Upper lobe of left lung (tissue), 6 donors: ENCODE results near the gene TNFRSF9. TPM values are rescaled to one million over a fixed set of nuclear protein-coding genes. Genes with fewer than 3 reads are reported as not detected.

ENCODE experiments used
- ATAC-seq, 2 donors: fragments of 200-7000 bp; cut with Tn5 transposase; one replicate each; pipeline ENCODE4 v1.9.1; 2022; ENCODE audit warnings: mild to moderate bottlenecking in 2 of 2, moderate library complexity in 2 of 2; ENCODE audit not compliant: low FRiP score in 2 of 2
- DNase-seq, 2 donors: peaks; one replicate each; pipeline ENCODE4 v3.0.0-alpha.2; 2019 to 2020
- H3K27ac ChIP-seq, 4 donors: fragments of 200-600 bp; sonication (generic); one replicate each; pipeline ENCODE4 v1.5.1; 2016 to 2019
- H3K27me3 ChIP-seq, 4 donors: fragments of 200-600 bp; sonication (generic); one replicate each; pipeline ENCODE4 v1.5.1; 2017 to 2019
- H3K36me3 ChIP-seq, 4 donors: fragments of 200-600 bp; sonication (generic); one replicate each; pipeline ENCODE4 v1.5.1; 2016 to 2019
- H3K4me1 ChIP-seq, 4 donors: fragments of 200-600 bp; sonication (generic); one replicate each; pipeline ENCODE4 v1.5.1; 2018 to 2019
- H3K4me3 ChIP-seq, 4 donors: fragments of 200-600 bp; sonication (generic); one replicate each; pipeline ENCODE4 v1.5.1; 2017 to 2019; ENCODE audit warnings: mild to moderate bottlenecking in 2 of 4, moderate library complexity in 1 of 4
- H3K9me3 ChIP-seq, 4 donors: fragments of 200-600 bp; sonication (generic); one replicate each; pipeline ENCODE4 v1.5.1; 2018 to 2019
- EP300 ChIP-seq, 4 donors: sonication (generic); formaldehyde crosslinking; IDR thresholded peaks; one replicate each; pipeline ENCODE4 v1.5.1; 2017; ENCODE audit warnings: antibody characterized with exemption in 4 of 4, control low read depth in 2 of 4
- POLR2A ChIP-seq, 4 donors: fragments of 450-650 bp; IDR thresholded peaks; one replicate each; pipeline ENCODE4 v1.5.1; 2016 to 2017; ENCODE audit warnings: antibody characterized with exemption in 4 of 4, mild to moderate bottlenecking in 2 of 4
- POLR2AphosphoS5 ChIP-seq, 2 donors: sonication (generic); formaldehyde crosslinking; IDR thresholded peaks; one replicate each; pipeline ENCODE4 v1.5.1; 2017; ENCODE audit warnings: antibody characterized with exemption in 2 of 2
- WGBS, 2 donors: methylation state at CpG; one replicate each; pipeline ENCODE4 v1.1.5; 2017 to 2018; 5-methylcytosine and 5-hydroxymethylcytosine counted together
- total RNA-seq, 6 donors: library from RNA; depleted of rRNA in 4 of 6; stranded (reverse); fragments of >200 nt in 4 of 6; gene quantifications; one replicate each; pipeline versions ENCODE4 v1.1.0 to v1.2.1, GENCODE V29; 2016 to 2021
- TF ChIP-seq, protein P1 (sequence below), 6 experiments: fragments of 450-650 bp in 4 of 6; fragments of 200-600 bp in 2 of 6; sonication (generic) in 2 of 6; IDR thresholded peaks; one replicate each; pipeline ENCODE4 v1.5.1; 2016 to 2019; ENCODE audit warnings: antibody characterized with exemption in 6 of 6
- donor health status: DM: no; HTN: no; CAD: no; lungs with moderate emphysema.
- donor health status: DM: no; HTN: yes; CAD: no; lungs with severe emphysema.

TNFRSF9 gene
- total RNA-seq, 6 donors from 2014 or later = 0.11 to 1.5 (median 0.61) TPM; not detected in 1

DNA sequence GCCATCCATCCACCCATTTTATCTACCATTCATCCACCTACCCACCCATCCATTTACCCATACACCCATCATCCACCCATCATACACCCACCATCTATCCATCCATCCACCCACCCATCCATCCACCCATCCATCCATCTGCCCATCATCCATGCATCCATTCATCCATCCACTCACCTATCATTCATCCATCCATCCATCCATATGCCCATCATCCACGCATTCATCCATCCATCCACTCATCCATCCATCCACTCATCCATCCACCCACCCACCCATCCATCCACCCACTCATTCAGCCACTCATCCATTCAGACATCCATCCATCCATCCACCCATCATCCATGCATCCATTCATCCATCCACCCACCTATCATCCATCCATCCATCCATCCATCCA, 55.9 kb downstream of the TNFRSF9 start:
- WGBS, 2 donors = 53 to 91% methylated on average over 1 of the region's 1 CpG
- TF ChIP-seq, protein P1, sequence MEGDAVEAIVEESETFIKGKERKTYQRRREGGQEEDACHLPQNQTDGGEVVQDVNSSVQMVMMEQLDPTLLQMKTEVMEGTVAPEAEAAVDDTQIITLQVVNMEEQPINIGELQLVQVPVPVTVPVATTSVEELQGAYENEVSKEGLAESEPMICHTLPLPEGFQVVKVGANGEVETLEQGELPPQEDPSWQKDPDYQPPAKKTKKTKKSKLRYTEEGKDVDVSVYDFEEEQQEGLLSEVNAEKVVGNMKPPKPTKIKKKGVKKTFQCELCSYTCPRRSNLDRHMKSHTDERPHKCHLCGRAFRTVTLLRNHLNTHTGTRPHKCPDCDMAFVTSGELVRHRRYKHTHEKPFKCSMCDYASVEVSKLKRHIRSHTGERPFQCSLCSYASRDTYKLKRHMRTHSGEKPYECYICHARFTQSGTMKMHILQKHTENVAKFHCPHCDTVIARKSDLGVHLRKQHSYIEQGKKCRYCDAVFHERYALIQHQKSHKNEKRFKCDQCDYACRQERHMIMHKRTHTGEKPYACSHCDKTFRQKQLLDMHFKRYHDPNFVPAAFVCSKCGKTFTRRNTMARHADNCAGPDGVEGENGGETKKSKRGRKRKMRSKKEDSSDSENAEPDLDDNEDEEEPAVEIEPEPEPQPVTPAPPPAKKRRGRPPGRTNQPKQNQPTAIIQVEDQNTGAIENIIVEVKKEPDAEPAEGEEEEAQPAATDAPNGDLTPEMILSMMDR (IDR thresholded peaks at IDR 0.05) = no peak
- TF ChIP-seq POLR2A (IDR thresholded peaks at IDR 0.05) = no peak
- no peak for TF ChIP-seq EP300 (IDR thresholded peaks at IDR 0.05)
- no peak for TF ChIP-seq POLR2AphosphoS5 (IDR thresholded peaks at IDR 0.05)
- DNase-seq = no peak
- H3K36me3 ChIP-seq = no peaks in the 10 kb centered on the region
- H3K27ac ChIP-seq = no peak overlapping the region
- H3K4me3 ChIP-seq = no peak overlapping the region
- ATAC-seq = no peak
- H3K27me3 ChIP-seq = no peaks in the 10 kb centered on the region
- H3K9me3 ChIP-seq = no peaks in the 10 kb centered on the region
- H3K4me1 ChIP-seq = no peaks in the 10 kb centered on the region

DNA sequence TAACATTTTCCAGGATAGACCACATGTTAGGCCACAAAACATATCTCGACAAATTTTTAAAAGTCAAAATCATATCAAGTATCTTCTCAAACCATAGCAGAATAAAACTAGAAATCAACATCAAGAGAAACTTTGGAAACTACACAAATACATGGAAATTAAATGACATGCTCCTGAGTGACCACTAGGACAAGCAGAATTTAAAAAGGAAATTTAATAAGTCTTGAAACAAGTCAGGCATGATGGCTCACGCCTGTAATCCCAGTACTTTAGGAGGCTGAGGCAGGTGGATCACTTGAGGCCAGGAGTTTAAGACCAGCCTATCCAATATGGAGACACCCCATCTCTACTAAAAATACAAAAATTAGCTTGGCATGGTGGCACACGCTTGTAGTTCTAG, 61.4 kb downstream of the TNFRSF9 start:
- ATAC-seq (no peak), DNase-seq (no peak)
- Histone ChIP-seq H3K27ac (no peak overlapping the region), H3K4me1 (no peaks in the 10 kb centered on the region), H3K27me3 (no peaks in the 10 kb centered on the region), H3K4me3 (no peak overlapping the region), H3K9me3 (peaks cover 0 to 4% (median 2%) of the 10 kb centered on the region in 4 donors), H3K36me3 (no peaks in the 10 kb centered on the region)
- no peak for TF ChIP-seq POLR2A (IDR thresholded peaks at IDR 0.05)
- TF ChIP-seq, protein P1 (IDR thresholded peaks at IDR 0.05) = no peak
- no peak for TF ChIP-seq POLR2AphosphoS5 (IDR thresholded peaks at IDR 0.05)
- TF ChIP-seq EP300 (IDR thresholded peaks at IDR 0.05) = no peak
- WGBS, 2 donors = 88 to 91% methylated on average over 3 of the region's 3 CpGs

DNA sequence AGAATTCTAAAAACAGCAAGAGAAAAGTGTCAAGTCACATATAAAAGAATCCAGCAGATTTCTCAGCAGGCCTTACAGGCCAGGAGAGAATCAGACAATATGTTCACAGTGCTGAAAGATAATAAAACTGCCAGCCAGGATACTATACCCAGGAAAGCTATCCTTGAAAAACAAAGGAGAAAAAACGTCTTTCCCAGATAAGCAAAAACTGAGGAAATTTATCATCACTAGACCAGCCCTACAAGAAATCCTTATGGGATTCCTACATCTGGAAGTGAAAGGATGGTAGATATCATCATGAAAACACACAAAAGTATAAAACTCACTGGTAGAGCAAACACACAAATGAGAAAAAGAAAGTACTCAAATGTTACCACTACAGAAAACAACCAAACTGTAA, 62.6 kb downstream of the TNFRSF9 start:
- Histone ChIP-seq H3K4me3 (no peak overlapping the region), H3K9me3 (peaks cover 0 to 4% (median 2%) of the 10 kb centered on the region in 4 donors), H3K27me3 (no peaks in the 10 kb centered on the region), H3K36me3 (no peaks in the 10 kb centered on the region), H3K27ac (no peak overlapping the region), H3K4me1 (no peaks in the 10 kb centered on the region)
- ATAC-seq = no peak
- TF ChIP-seq, protein P1 (IDR thresholded peaks at IDR 0.05) = no peak
- no peak for DNase-seq
- WGBS, 2 donors = 68 to 73% methylated on average over 1 of the region's 1 CpG

DNA sequence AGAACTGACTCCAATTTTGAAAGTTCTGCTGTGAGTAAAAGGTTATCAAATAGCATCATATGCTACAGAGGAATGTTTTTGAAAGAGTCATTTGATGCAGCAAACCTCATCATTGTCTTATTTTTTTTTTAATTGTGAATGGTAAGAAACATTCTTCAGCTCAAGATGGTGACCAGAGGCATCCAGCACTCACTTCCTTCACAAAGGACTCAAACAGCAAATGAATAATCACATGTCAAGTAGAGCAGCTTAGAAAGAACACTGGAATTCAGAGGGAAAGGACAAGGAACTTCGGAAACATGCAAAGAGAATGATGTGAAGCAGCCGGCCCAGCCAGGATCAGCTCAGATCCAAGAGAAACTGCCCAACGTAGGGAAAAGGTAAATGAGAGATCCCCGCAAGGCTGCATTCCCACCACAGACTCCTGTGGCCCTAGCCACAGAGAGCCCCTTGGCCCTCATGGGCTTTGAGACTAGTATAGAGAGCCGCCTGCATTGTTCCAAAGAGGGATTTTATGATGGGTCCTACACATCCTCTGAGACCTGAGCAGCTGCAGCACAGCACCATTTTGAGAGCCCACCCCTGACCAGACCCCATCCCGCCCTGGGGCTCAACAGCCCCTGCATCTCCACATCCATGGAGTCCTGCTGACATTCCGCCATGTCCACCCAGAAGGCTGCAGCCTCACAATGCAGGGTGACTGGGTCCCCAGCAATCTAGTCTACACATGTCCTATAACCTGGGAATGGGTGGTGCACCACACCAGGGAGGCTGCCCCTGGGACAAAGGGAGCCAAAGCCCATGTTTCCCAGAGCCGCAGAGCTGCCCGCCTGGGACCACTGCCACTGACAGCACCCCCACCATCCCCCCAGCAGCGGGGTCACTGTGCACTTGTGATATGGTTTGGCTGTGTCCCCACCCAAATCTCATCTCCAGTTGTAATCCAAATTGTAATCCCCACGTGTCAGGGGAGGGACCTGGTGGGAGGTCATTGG, 66.5 kb downstream of the TNFRSF9 start:
- Histone ChIP-seq H3K4me3 (no peak overlapping the region), H3K27ac (no peak overlapping the region), H3K36me3 (no peaks in the 10 kb centered on the region), H3K4me1 (no peaks in the 10 kb centered on the region), H3K9me3 (peaks cover 0 to 4% (median 2%) of the 10 kb centered on the region in 4 donors), H3K27me3 (no peaks in the 10 kb centered on the region)
- no peak for DNase-seq
- no peak for ATAC-seq
- WGBS, 2 donors = 79 to 81% methylated on average over 10 to 11 of the region's 11 CpGs
- TF ChIP-seq POLR2A (IDR thresholded peaks at IDR 0.05) (no peak), POLR2AphosphoS5 (IDR thresholded peaks at IDR 0.05) (no peak)
- TF ChIP-seq, protein P1 (IDR thresholded peaks at IDR 0.05) = no peak

DNA sequence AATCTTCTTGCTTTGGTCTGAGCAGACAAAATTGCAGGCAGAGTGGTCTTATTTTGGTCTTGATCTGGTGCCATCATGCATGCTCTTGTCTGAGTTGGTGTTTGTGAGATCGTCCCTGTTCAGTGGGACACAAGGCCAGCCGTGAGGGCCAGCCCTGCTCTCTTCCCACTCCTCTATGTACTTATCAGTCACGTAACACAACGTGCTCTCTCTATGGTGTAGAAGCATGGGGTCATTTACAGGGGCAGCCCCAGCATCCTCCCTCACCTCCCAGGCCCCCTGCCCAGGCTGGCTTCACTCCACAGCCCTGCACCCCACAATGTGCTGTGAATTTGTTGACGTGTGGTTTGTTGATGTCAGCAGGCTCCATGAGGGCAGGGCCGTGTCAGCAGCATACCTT, 69.5 kb downstream of the TNFRSF9 start:
- ATAC-seq (no peak), DNase-seq (no peak)
- TF ChIP-seq POLR2A (IDR thresholded peaks at IDR 0.05) (no peak), POLR2AphosphoS5 (IDR thresholded peaks at IDR 0.05) (no peak)
- TF ChIP-seq, protein P1 (IDR thresholded peaks at IDR 0.05) = no peak
- Histone ChIP-seq H3K36me3 (no peaks in the 10 kb centered on the region), H3K9me3 (no peaks in the 10 kb centered on the region), H3K4me3 (no peak overlapping the region), H3K27me3 (no peaks in the 10 kb centered on the region), H3K4me1 (no peaks in the 10 kb centered on the region), H3K27ac (no peak overlapping the region)
- WGBS, 2 donors = 69 to 71% methylated on average over 6 of the region's 6 CpGs
